ENCODE data around the gene VCX2.

- no peak for TF ChIP-seq CTCF (conservative IDR thresholded peaks at IDR 0.05; ENCODE audit: low read depth, low read length)
- no peak for TF ChIP-seq EZH2 (IDR thresholded peaks at IDR 0.05; ENCODE audit: borderline replicate concordance, low read depth, low read length, poor library complexity, severe bottlenecking)
Observed at GRCh38 chrX:8190341-8190830, 19.3 kb upstream of the VCX2 start.

All from A673 (cell line).